DMS53 treated with DMSO at 0.1 percent for 48 hours (cell line): ENCODE measurements around the gene RIC8A.

ENCODE experiments used
- DNase-seq: peaks from one replicate; lab custom pipeline; 2025; ENCODE audit not compliant: unreplicated experiment; lab: John Stamatoyannopoulos, UW

Gene RIC8A

GRCh38 chr11:203945-204586 lies 3.4 kb upstream of the RIC8A start:
- DNase-seq: no peak

- no peak for DNase-seq
These were observed 2.9 kb upstream of the RIC8A start for GRCh38 chr11:204587-205109.

- no peak for DNase-seq
These were observed 2.1 kb upstream of the RIC8A start for GRCh38 chr11:205221-206001.

DNA sequence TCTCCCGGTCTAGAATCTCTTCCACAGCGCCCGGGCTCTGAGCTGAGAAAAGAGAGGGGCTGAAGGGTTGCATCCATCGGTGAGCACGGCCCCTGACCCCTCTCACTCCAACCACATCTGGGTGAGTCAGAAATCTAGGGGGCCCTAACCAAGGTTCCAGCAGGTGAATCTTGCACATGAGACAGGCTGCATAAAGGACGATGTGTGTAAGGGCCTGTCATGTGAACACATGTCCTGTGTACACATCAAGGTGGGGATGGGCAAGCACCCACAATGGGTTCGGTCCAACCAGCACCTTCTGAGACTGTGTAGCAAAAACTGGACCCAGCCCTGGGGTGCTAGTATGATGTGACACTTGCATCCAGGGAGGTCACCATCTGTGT lies 1.5 kb upstream of the RIC8A start:
- no peak for DNase-seq

GRCh38 chr11:206526-207207 lies 841 bp upstream of the RIC8A start:
- peak; percentile 11 for DNase-seq

GRCh38 chr11:207863-208180 lies 314 bp downstream of the RIC8A start:
- DNase-seq: peak; percentile 67

DNA sequence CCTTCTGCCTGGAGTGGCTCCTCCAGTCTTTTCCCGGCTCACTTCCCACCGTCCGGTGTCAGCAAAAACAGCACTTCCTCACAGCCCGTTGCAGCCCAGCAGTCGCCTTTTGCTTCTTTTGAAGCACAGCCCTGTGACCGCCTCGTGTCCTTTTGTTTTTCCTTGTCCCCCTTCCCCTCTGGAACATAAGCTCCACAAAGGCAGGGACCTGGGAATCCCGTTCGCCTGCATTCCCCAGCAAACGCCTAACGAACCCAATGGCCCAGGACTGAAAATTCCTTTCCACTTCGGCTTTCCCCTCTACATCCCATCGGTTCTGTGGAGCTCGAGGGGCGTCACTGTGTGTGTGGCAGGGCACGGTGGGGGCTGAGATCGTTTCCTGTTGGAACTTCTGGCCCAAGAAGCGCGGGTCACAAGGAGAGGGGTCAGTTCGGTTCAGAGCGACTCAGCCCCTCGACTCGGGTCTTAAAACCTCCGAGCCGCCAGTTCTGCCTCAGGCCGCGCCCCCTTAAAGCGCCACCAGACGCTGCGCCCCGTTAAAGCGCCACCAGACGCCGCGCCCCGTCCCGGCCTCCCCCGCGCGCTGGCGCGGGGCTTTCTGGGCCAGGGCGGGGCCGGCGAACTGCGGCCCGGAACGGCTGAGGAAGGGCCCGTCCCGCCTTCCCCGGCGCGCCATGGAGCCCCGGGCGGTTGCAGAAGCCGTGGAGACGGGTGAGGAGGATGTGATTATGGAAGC lies 841 bp downstream of the RIC8A start:
- peak; percentile 57 for DNase-seq

GRCh38 chr11:208917-209260 lies 1.4 kb downstream of the RIC8A start:
- DNase-seq: no peak

- no peak for DNase-seq
These were observed 2.0 kb downstream of the RIC8A start for GRCh38 chr11:209275-210121.

- DNase-seq: no peak
These were observed 2.8 kb downstream of the RIC8A start for GRCh38 chr11:210122-210802.

- no peak for DNase-seq
These were observed 3.3 kb downstream of the RIC8A start for GRCh38 chr11:210803-211180.

DNA sequence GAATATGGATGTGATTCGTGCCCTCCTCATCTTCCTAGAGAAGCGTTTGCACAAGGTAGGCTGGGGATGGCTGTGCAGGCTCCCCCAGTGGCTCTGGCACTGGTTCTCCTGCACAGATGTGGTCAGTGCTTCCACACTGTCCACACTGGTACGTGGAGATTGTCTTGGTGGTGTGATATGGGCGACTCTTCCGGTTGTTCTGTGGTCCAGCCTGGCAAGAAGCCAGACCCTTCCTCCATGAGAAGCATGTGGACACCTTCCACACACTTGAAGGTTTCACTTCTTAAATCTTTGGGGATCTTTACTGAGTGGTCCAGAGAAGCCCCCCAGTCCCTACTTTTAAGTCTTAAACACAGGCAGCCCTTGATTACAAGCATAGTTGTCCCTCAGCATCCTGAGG lies 3.8 kb downstream of the RIC8A start:
- no peak for DNase-seq

- no peak for DNase-seq
These were observed 4.2 kb downstream of the RIC8A start for GRCh38 chr11:211741-212140.

DNA sequence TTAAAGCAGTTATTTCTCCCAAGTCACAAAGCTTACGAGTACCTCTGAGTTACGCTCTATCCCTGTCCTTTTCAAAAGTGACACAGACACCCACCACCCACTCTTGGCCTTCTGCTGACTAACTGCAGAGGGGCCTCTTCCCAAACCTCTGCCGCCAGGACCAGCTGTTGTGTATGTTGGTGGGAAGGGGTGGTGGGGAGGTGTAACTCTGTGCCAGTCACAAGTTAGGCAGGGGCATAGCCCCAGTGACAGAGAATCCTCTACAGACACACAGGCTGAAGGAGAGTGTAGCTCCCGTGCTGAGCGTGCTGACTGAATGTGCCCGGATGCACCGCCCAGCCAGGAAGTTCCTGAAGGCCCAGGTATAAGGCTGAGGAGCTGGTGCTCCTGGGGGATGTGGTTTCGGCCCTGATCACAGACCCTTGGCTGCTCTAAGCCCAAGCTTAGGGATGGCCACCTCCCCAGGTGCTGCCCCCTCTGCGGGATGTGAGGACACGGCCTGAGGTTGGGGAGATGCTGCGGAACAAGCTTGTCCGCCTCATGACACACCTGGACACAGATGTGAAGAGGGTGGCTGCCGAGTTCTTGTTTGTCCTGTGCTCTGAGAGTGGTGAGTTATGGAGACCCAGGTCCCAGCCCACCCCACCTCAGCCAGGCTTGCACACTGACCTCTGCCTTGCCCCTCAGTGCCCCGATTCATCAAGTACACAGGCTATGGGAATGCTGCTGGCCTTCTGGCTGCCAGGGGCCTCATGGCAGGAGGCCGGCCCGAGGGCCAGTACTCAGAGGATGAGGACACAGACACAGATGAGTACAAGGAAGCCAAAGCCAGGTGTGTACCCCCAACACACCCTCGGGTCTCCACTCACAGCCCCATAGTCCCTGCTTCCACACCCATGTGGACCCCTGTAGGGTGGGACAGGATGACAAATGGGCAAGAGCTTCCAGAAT lies 4.9 kb downstream of the RIC8A start:
- DNase-seq: no peak

DNA sequence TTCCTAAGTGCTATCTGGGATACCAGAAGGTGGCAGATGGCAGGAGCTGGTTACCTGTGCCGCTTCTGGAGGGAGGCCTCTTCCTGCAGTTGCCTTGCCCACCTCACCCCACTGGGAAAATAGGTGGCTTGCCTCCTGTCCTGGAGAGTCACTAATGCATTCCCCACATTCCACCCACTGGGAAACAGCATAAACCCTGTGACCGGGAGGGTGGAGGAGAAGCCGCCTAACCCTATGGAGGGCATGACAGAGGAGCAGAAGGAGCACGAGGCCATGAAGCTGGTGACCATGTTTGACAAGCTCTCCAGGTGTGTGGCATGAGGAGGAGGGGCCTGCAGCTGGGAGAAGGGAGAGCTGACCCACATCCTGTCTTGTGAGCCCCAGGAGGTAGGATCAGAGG lies 5.6 kb downstream of the RIC8A start:
- DNase-seq: no peak

DNA sequence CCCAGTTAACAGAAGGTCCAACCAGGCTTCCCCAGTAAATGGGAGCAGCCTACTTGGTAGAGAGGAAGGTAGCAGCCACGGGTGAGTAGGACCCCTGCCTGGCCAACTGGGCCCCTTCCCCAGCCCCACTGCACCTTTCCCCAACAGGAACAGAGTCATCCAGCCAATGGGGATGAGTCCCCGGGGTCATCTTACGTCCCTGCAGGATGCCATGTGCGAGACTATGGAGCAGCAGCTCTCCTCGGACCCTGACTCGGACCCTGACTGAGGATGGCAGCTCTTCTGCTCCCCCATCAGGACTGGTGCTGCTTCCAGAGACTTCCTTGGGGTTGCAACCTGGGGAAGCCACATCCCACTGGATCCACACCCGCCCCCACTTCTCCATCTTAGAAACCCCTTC lies 6.6 kb downstream of the RIC8A start:
- no peak for DNase-seq

- DNase-seq: no peak
These were observed 8.1 kb downstream of the RIC8A start for GRCh38 chr11:215581-216037.

DNA sequence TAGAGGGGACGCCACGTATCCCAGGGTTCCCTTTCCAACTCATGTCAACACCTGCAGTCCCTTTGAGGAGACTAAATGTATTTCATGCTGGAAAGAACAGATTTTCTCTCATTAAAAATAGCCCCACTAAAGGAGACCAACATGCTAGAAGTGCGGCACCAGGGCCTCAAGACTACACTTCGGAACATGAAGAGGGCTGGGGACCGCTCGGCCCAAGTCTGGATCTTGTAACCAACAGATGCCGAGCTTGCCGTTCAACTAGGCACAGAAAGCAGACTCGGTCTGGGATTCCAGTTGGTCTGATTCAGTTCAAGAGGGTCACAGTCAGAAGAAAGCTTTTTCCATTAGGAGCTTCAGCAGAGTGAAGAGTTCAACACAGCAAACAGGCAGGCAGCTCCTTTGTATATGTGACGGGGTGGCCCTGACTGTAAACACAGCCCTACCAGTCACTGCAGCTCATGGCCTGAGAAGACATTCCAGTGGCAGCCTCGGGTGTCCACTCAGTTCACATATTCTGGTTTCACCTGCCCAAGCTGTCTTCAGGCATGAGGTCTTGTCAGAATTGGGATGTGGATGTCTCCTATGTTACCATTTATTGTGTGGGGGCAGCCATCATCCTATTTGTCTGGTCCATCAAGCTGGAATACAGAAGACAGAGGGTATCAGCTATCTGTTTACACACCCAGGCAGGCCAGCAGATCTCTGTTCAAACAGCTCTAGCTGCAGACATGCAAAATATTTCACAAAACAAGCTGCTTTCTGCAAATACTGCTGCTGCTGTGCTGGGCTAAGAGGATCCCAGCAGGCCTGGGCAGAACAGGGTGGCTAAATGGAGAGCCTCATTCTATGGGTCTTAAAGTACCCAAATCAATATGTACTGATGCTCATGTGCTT lies 8.8 kb downstream of the RIC8A start:
- DNase-seq: peak; percentile 67
